Measurements from ENCODE around the gene CRMP1.
"Not testable (repeated sequence)": the region's sequence is repeated elsewhere in the genome, so short reads cannot be mapped to it uniquely, and the experiment has no call there.

CRMP1 gene

GRCh38 chr4:5845035-5845905 lies 47.6 kb downstream of the CRMP1 start:
- no peak overlapping the region for H3K4me2 ChIP-seq (ENCODE audit: low read length)
- peaks cover 23% of the 10 kb centered on the region for H3K27me3 ChIP-seq (ENCODE audit: control insufficient read depth, insufficient read depth, low read length)
- H3K36me3 ChIP-seq (ENCODE audit: insufficient read depth, low read length) = no peaks in the 10 kb centered on the region
- H3K4me1 ChIP-seq (ENCODE audit: control insufficient read depth, insufficient read depth, low read length) = no peaks in the 10 kb centered on the region
- no peak overlapping the region for H3K9ac ChIP-seq (ENCODE audit: low read depth, low read length)
- no peak overlapping the region for H3K4me3 ChIP-seq (ENCODE audit: low read length)
- no peaks in the 10 kb centered on the region for H3K9me3 ChIP-seq (replicated peaks; ENCODE audit: low read length)

- H3K4me3 ChIP-seq (ENCODE audit: low read length) = no peak overlapping the region
- H3K9ac ChIP-seq (ENCODE audit: low read depth, low read length) = no peak overlapping the region
- H3K36me3 ChIP-seq (ENCODE audit: insufficient read depth, low read length) = no peaks in the 10 kb centered on the region
- no peaks in the 10 kb centered on the region for H3K9me3 ChIP-seq (replicated peaks; ENCODE audit: low read length)
- no peak overlapping the region for H3K4me2 ChIP-seq (ENCODE audit: low read length)
- H3K4me1 ChIP-seq (ENCODE audit: control insufficient read depth, insufficient read depth, low read length) = no peaks in the 10 kb centered on the region
- H3K27me3 ChIP-seq (ENCODE audit: control insufficient read depth, insufficient read depth, low read length) = peaks cover 16% of the 10 kb centered on the region
Measured at GRCh38 chr4:5843573-5844530, 49.0 kb downstream of the CRMP1 start.

GRCh38 chr4:5842456-5842855 lies 50.4 kb downstream of the CRMP1 start:
- Histone ChIP-seq H3K36me3 (ENCODE audit: insufficient read depth, low read length) (no peaks in the 10 kb centered on the region), H3K4me3 (ENCODE audit: low read length) (no peak overlapping the region), H3K27me3 (ENCODE audit: control insufficient read depth, insufficient read depth, low read length) (peaks cover 16% of the 10 kb centered on the region), H3K9ac (ENCODE audit: low read depth, low read length) (no peak overlapping the region), H3K4me1 (ENCODE audit: control insufficient read depth, insufficient read depth, low read length) (no peaks in the 10 kb centered on the region), H3K9me3 (replicated peaks; ENCODE audit: low read length) (no peaks in the 10 kb centered on the region), H3K4me2 (ENCODE audit: low read length) (no peak overlapping the region)

GRCh38 chr4:5839751-5840674 lies 52.9 kb downstream of the CRMP1 start:
- Histone ChIP-seq H3K4me3 (ENCODE audit: low read length) (peak overlapping the region; percentile 24), H3K4me2 (ENCODE audit: low read length) (peak overlapping the region; percentile 60), H3K27me3 (ENCODE audit: control insufficient read depth, insufficient read depth, low read length) (peaks cover 13% of the 10 kb centered on the region), H3K9me3 (replicated peaks; ENCODE audit: low read length) (no peaks in the 10 kb centered on the region), H3K9ac (ENCODE audit: low read depth, low read length) (no peak overlapping the region), H3K36me3 (ENCODE audit: insufficient read depth, low read length) (no peaks in the 10 kb centered on the region), H3K4me1 (ENCODE audit: control insufficient read depth, insufficient read depth, low read length) (no peaks in the 10 kb centered on the region)

GRCh38 chr4:5839332-5839731 lies 53.6 kb downstream of the CRMP1 start:
- H3K9me3 ChIP-seq (replicated peaks; ENCODE audit: low read length) = no peaks in the 10 kb centered on the region
- H3K4me2 ChIP-seq (ENCODE audit: low read length) = peak overlapping the region; percentile 60
- H3K4me3 ChIP-seq (ENCODE audit: low read length) = peak overlapping the region; percentile 24
- no peaks in the 10 kb centered on the region for H3K36me3 ChIP-seq (ENCODE audit: insufficient read depth, low read length)
- H3K9ac ChIP-seq (ENCODE audit: low read depth, low read length) = no peak overlapping the region
- H3K4me1 ChIP-seq (ENCODE audit: control insufficient read depth, insufficient read depth, low read length) = no peaks in the 10 kb centered on the region
- H3K27me3 ChIP-seq (ENCODE audit: control insufficient read depth, insufficient read depth, low read length) = peaks cover 6% of the 10 kb centered on the region

GRCh38 chr4:5837483-5837882 lies 55.4 kb downstream of the CRMP1 start:
- not testable (repeated sequence) for H3K36me3 ChIP-seq (ENCODE audit: insufficient read depth, low read length); H3K4me2 ChIP-seq (ENCODE audit: low read length); H3K4me1 ChIP-seq (ENCODE audit: control insufficient read depth, insufficient read depth, low read length); H3K9ac ChIP-seq (ENCODE audit: low read depth, low read length); H3K4me3 ChIP-seq (ENCODE audit: low read length); H3K9me3 ChIP-seq (replicated peaks; ENCODE audit: low read length); H3K27me3 ChIP-seq (ENCODE audit: control insufficient read depth, insufficient read depth, low read length)

GRCh38 chr4:5836943-5837342 lies 55.9 kb downstream of the CRMP1 start:
- peaks cover 2% of the 10 kb centered on the region for H3K27me3 ChIP-seq (ENCODE audit: control insufficient read depth, insufficient read depth, low read length)
- H3K4me3 ChIP-seq (ENCODE audit: low read length) = no peak overlapping the region
- no peaks in the 10 kb centered on the region for H3K4me1 ChIP-seq (ENCODE audit: control insufficient read depth, insufficient read depth, low read length)
- no peaks in the 10 kb centered on the region for H3K9me3 ChIP-seq (replicated peaks; ENCODE audit: low read length)
- H3K36me3 ChIP-seq (ENCODE audit: insufficient read depth, low read length) = no peaks in the 10 kb centered on the region
- no peak overlapping the region for H3K4me2 ChIP-seq (ENCODE audit: low read length)
- H3K9ac ChIP-seq (ENCODE audit: low read depth, low read length) = no peak overlapping the region

GRCh38 chr4:5828005-5828391 lies 64.9 kb downstream of the CRMP1 start:
- H3K9ac ChIP-seq (ENCODE audit: low read depth, low read length) = no peak overlapping the region
- H3K4me1 ChIP-seq (ENCODE audit: control insufficient read depth, insufficient read depth, low read length) = peaks cover 11% of the 10 kb centered on the region
- H3K4me3 ChIP-seq (ENCODE audit: low read length) = no peak overlapping the region
- H3K27me3 ChIP-seq (ENCODE audit: control insufficient read depth, insufficient read depth, low read length) = no peaks in the 10 kb centered on the region
- H3K9me3 ChIP-seq (replicated peaks; ENCODE audit: low read length) = no peaks in the 10 kb centered on the region
- H3K36me3 ChIP-seq (ENCODE audit: insufficient read depth, low read length) = peaks cover 66% of the 10 kb centered on the region
- no peak overlapping the region for H3K4me2 ChIP-seq (ENCODE audit: low read length)

GRCh38 chr4:5827108-5828004 lies 65.5 kb downstream of the CRMP1 start:
- Histone ChIP-seq H3K4me2 (ENCODE audit: low read length) (no peak overlapping the region), H3K27me3 (ENCODE audit: control insufficient read depth, insufficient read depth, low read length) (no peaks in the 10 kb centered on the region), H3K4me3 (ENCODE audit: low read length) (no peak overlapping the region), H3K4me1 (ENCODE audit: control insufficient read depth, insufficient read depth, low read length) (peaks cover 11% of the 10 kb centered on the region), H3K9ac (ENCODE audit: low read depth, low read length) (no peak overlapping the region), H3K36me3 (ENCODE audit: insufficient read depth, low read length) (peaks cover 72% of the 10 kb centered on the region), H3K9me3 (replicated peaks; ENCODE audit: low read length) (no peaks in the 10 kb centered on the region)

GRCh38 chr4:5826437-5827107 lies 66.3 kb downstream of the CRMP1 start:
- peaks cover 11% of the 10 kb centered on the region for H3K4me1 ChIP-seq (ENCODE audit: control insufficient read depth, insufficient read depth, low read length)

More at GRCh38 chr4:5826437-5827107, 66.3 kb downstream of the CRMP1 start:
- no peaks in the 10 kb centered on the region for H3K9me3 ChIP-seq (replicated peaks; ENCODE audit: low read length)
- peaks cover 80% of the 10 kb centered on the region for H3K36me3 ChIP-seq (ENCODE audit: insufficient read depth, low read length)
- no peak overlapping the region for H3K4me2 ChIP-seq (ENCODE audit: low read length)
- H3K27me3 ChIP-seq (ENCODE audit: control insufficient read depth, insufficient read depth, low read length) = no peaks in the 10 kb centered on the region
- no peak overlapping the region for H3K9ac ChIP-seq (ENCODE audit: low read depth, low read length)
- H3K4me3 ChIP-seq (ENCODE audit: low read length) = no peak overlapping the region
